GM12892 (cell line): Measurements from ENCODE around the gene MTHFD2.

Experiments
- POLR2A ChIP-seq: IDR thresholded peaks from 2 replicates; pipeline ENCODE4 v1.6.1; 2011; ENCODE audit warnings: low read depth, low read length, control low read depth
- POLR2AphosphoS5 ChIP-seq: IDR thresholded peaks from 2 replicates; pipeline ENCODE4 v1.6.1; 2011; ENCODE audit warnings: low read depth, low read length, control low read depth
- TAF1 ChIP-seq: IDR thresholded peaks from 2 replicates; pipeline ENCODE4 v1.6.1; 2011; ENCODE audit warnings: low read depth, mild to moderate bottlenecking, control low read depth, low read length, borderline replicate concordance

DNA sequence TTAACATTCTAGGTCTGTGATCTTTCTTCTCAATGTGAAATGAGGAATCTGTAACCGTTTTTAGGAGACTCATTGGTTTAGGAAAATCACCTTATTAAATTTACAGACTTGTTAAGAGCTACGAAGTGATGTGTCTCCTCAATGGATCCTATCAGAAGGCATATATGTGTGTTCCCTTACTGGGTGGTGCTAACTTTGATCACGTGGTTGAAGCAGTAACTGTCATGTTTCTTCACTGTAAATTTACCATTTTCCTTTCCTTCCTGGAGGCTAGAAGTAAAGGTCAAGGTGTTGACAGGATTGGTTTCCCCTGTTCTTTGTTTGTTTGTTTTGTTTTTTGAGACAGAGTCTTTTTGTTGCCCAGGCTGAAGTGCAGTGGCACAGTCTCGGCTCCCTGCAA, 1.4 kb upstream of the MTHFD2 start:
- no peak for TF ChIP-seq POLR2A
- TF ChIP-seq POLR2AphosphoS5: no peak
- TF ChIP-seq TAF1: no peak
